ENCODE results near the gene BCAS4.

DNA sequence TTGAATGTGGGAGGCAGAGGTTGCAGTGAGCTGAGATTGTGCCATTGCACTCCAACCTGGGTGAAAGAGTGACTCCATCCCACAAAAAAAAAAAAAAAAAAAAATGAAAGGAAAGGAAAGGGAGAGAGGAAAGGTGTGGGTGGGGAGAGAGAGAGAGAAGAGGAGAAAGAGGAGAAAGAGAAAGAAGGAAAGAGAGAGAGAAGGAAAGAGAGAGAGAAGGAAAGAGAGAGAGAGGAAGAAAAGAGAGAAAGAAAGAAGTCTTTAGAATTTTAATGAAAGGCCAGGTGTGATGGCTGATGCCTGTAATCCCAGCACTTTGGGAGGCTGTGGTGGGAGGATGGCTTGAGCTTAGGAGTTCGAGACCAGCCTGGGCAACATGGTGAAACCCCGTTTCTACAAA, 7.7 kb upstream of the BCAS4 start:
- no peak for TF ChIP-seq EZH2 (IDR thresholded peaks at IDR 0.05; ENCODE audit: insufficient read depth, low read length)
- TF ChIP-seq, protein P1, sequence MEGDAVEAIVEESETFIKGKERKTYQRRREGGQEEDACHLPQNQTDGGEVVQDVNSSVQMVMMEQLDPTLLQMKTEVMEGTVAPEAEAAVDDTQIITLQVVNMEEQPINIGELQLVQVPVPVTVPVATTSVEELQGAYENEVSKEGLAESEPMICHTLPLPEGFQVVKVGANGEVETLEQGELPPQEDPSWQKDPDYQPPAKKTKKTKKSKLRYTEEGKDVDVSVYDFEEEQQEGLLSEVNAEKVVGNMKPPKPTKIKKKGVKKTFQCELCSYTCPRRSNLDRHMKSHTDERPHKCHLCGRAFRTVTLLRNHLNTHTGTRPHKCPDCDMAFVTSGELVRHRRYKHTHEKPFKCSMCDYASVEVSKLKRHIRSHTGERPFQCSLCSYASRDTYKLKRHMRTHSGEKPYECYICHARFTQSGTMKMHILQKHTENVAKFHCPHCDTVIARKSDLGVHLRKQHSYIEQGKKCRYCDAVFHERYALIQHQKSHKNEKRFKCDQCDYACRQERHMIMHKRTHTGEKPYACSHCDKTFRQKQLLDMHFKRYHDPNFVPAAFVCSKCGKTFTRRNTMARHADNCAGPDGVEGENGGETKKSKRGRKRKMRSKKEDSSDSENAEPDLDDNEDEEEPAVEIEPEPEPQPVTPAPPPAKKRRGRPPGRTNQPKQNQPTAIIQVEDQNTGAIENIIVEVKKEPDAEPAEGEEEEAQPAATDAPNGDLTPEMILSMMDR (IDR thresholded peaks at IDR 0.05; ENCODE audit: insufficient read depth, low read depth, low read length) = no peak
